OCI-LY7 (cell line): ENCODE results near the gene DEAF1. TPM values are rescaled to one million over a fixed set of nuclear protein-coding genes. Genes with fewer than 3 reads are reported as not detected.

Experiments used
- BruUV-seq: library from RNA; stranded (reverse); fragments of 400-500 nt; replicated peaks from 2 replicates; lab custom pipeline; 2021; lab: Mats Ljungman, UMichigan
- CTCF ChIA-PET: fragments of 300-600 bp; sonication (Branson Sonifier 250); formaldehyde crosslinking; loops from one replicate; lab custom pipeline; 2022; ENCODE audit warnings: antibody characterized with exemption; ENCODE audit not compliant: unreplicated experiment; lab: Charles Lee
- POLR2A ChIA-PET: fragments of 300-600 bp; sonication (Branson Sonifier 250); formaldehyde crosslinking; loops from one replicate; lab custom pipeline; 2022; ENCODE audit warnings: antibody characterized with exemption; lab: Charles Lee
- DNase-seq: peaks from one replicate; pipeline ENCODE4 v3.0.0-alpha.2; 2015; ENCODE audit warnings: low spot score
- H2AFZ ChIP-seq: fragments of 200-600 bp; sonication (generic), shearing (Covaris generic); 2 replicates; pipeline ENCODE4 v1.6.1; 2014; ENCODE audit warnings: mild to moderate bottlenecking, antibody characterized with exemption, low read length, moderate library complexity
- H3K27ac ChIP-seq: fragments of 200-600 bp; sonication (generic); 2 replicates; pipeline ENCODE4 v1.5.1; 2014; ENCODE audit warnings: mixed run types, low read depth, mild to moderate bottlenecking, moderate library complexity, low read length, inconsistent platforms; ENCODE audit not compliant: poor library complexity, severe bottlenecking
- H3K36me3 ChIP-seq: fragments of 200-600 bp; sonication (generic); 2 replicates; pipeline ENCODE4 v1.6.1; 2014; ENCODE audit warnings: mild to moderate bottlenecking, antibody characterized with exemption, low read length, moderate library complexity, mixed read lengths; ENCODE audit not compliant: insufficient read depth
- H3K4me1 ChIP-seq: fragments of 200-600 bp; sonication (generic); 2 replicates; pipeline ENCODE4 v1.5.1; 2014; ENCODE audit warnings: mild to moderate bottlenecking, low read length; ENCODE audit not compliant: insufficient read depth, poor library complexity, severe bottlenecking
- H3K4me2 ChIP-seq: fragments of 200-600 bp; sonication (generic); 2 replicates; pipeline ENCODE4 v1.6.1; 2014; ENCODE audit warnings: mild to moderate bottlenecking, low read length
- H3K4me3 ChIP-seq: fragments of 200-600 bp; sonication (generic); 2 replicates; pipeline ENCODE4 v1.5.1; 2014; ENCODE audit warnings: mild to moderate bottlenecking, low read depth, low read length; ENCODE audit not compliant: poor library complexity, severe bottlenecking
- H3K79me2 ChIP-seq: fragments of 200-600 bp; sonication (generic); 2 replicates; pipeline ENCODE4 v1.6.1; 2016; ENCODE audit warnings: low read depth, mild to moderate bottlenecking, low read length, moderate library complexity, mixed read lengths; ENCODE audit not compliant: insufficient read depth
- H3K9me2 ChIP-seq: fragments of 200-600 bp; sonication (generic); 2 replicates; pipeline ENCODE4 v1.6.1; 2016; ENCODE audit warnings: mild to moderate bottlenecking, low read length, mixed read lengths; ENCODE audit not compliant: insufficient read depth
- H3K9me3 ChIP-seq: fragments of 200-600 bp; sonication (generic); 2 replicates; pipeline ENCODE4 v1.6.1; 2014; ENCODE audit warnings: mild to moderate bottlenecking, mixed run types, low read length, mixed read lengths
- H4K20me1 ChIP-seq: fragments of 200-600 bp; sonication (generic); 2 replicates; pipeline ENCODE4 v1.6.1; 2014; ENCODE audit warnings: mild to moderate bottlenecking, antibody characterized with exemption, low read length, moderate library complexity, mixed read lengths; ENCODE audit not compliant: insufficient read depth
- CTCF ChIP-seq: fragments of 200-600 bp; sonication (generic); conservative IDR thresholded peaks from 2 replicates; pipeline ENCODE4 v1.5.1; 2014; ENCODE audit warnings: mild to moderate bottlenecking, antibody characterized with exemption, low read length, moderate library complexity, mixed read lengths
- EZH2phosphoT487 ChIP-seq: fragments of 200-600 bp; sonication (generic); IDR thresholded peaks from 2 replicates; pipeline ENCODE4 v1.6.1; 2018; ENCODE audit warnings: low read depth, borderline replicate concordance, mild to moderate bottlenecking, mixed run types, antibody characterized with exemption, low read length, moderate library complexity, mixed read lengths
- intact Hi-C: fragments of 100-400 bp; cut with micrococcal nuclease; formaldehyde crosslinking; loops from one replicate; pipeline ENCODE4 v1.10.0; 2022; ENCODE audit not compliant: unreplicated experiment
- total RNA-seq, 2 experiments: library from RNA; depleted of rRNA in 1 of 2; stranded (reverse); fragments of >200 nt in 1 of 2; shearing (Covaris generic) in 1 of 2; gene quantifications; 2 replicates each; pipeline ENCODE4 v1.2.3, GENCODE V29; 2014 to 2022

DEAF1 gene
- total RNA-seq, 2 experiments from 2014 or later, result 42.7 to 66.2 TPM

- CTCF ChIA-PET, result interaction anchor here (0.5 to 0.6 kb wide), 2 partner anchors 9 to 29 kb away, joined by 3 to 4 read pairs; no protein-coding TSS in a partner anchor
- H3K79me2 ChIP-seq, result no peaks in the 10 kb centered on the region
- no peak for DNase-seq
- no peaks in the 10 kb centered on the region for H3K9me2 ChIP-seq
- TSS peak; percentile 35 for BruUV-seq
- H3K4me1 ChIP-seq, result no peaks in the 10 kb centered on the region
- no peak overlapping the region for H3K27ac ChIP-seq
- H3K4me2 ChIP-seq, result no peak overlapping the region
- no peak overlapping the region for H3K4me3 ChIP-seq
- POLR2A ChIA-PET, result no interaction called here
- H3K36me3 ChIP-seq, result peaks cover 98% of the 10 kb centered on the region
- TF ChIP-seq EZH2phosphoT487 (no peak), CTCF (no peak)
- H4K20me1 ChIP-seq, result no peaks in the 10 kb centered on the region
- H2AFZ ChIP-seq, result no peak overlapping the region
- intact Hi-C loops, result no loop called here
- no peaks in the 10 kb centered on the region for H3K9me3 ChIP-seq
Measured at GRCh38 chr11:607971-608659, 86.9 kb downstream of the DEAF1 start.

- CTCF ChIA-PET, result no interaction called here
- intact Hi-C loops, result no loop called here
- H2AFZ ChIP-seq, result no peak overlapping the region
- H3K4me1 ChIP-seq, result no peaks in the 10 kb centered on the region
- H3K9me3 ChIP-seq, result no peaks in the 10 kb centered on the region
- H4K20me1 ChIP-seq, result no peaks in the 10 kb centered on the region
- H3K9me2 ChIP-seq, result no peaks in the 10 kb centered on the region
- H3K27ac ChIP-seq, result no peak overlapping the region
- no TSS peak for BruUV-seq
- H3K4me2 ChIP-seq, result no peak overlapping the region
- peaks cover 98% of the 10 kb centered on the region for H3K36me3 ChIP-seq
- no peaks in the 10 kb centered on the region for H3K79me2 ChIP-seq
- TF ChIP-seq EZH2phosphoT487 (no peak), CTCF (no peak)
- POLR2A ChIA-PET, result no interaction called here
- DNase-seq, result no peak
- no peak overlapping the region for H3K4me3 ChIP-seq
Measured at GRCh38 chr11:607020-607780, 87.8 kb downstream of the DEAF1 start.

- no peak overlapping the region for H3K4me3 ChIP-seq
- intact Hi-C loops, result no loop called here
- no peak overlapping the region for H2AFZ ChIP-seq
- H3K79me2 ChIP-seq, result no peaks in the 10 kb centered on the region
- no peak overlapping the region for H3K4me2 ChIP-seq
- CTCF ChIA-PET, result no interaction called here
- no TSS peak for BruUV-seq
- peaks cover 98% of the 10 kb centered on the region for H3K36me3 ChIP-seq
- H3K4me1 ChIP-seq, result no peaks in the 10 kb centered on the region
- H4K20me1 ChIP-seq, result no peaks in the 10 kb centered on the region
- POLR2A ChIA-PET, result no interaction called here
- no peaks in the 10 kb centered on the region for H3K9me3 ChIP-seq
- H3K27ac ChIP-seq, result no peak overlapping the region
- TF ChIP-seq CTCF (no peak), EZH2phosphoT487 (no peak)
- H3K9me2 ChIP-seq, result no peaks in the 10 kb centered on the region
- no peak for DNase-seq
Measured at GRCh38 chr11:606245-606644, 88.8 kb downstream of the DEAF1 start.
